RWPE1 (cell line): ENCODE results near the gene CAV2.

Source experiments
- CTCF ChIA-PET: fragments of 350-600 bp; sonication (Branson Sonifier 250); formaldehyde crosslinking; extraction: SDS; loops from one replicate; lab custom pipeline; 2021; lab: Yijun Ruan, JAX
- POLR2A ChIA-PET: fragments of 400-600 bp; formaldehyde crosslinking; extraction: SDS; loops from one replicate; lab custom pipeline; 2020; ENCODE audit warnings: antibody characterized with exemption; ENCODE audit not compliant: low non-redundant PET; lab: Yijun Ruan, JAX
- DNase-seq: peaks from one replicate; pipeline ENCODE4 v3.0.0; 2012; ENCODE audit warnings: low spot score
- H3K27ac ChIP-seq: fragments of 450-650 bp; 2 replicates; pipeline ENCODE4 v1.5.1; 2017
- TF ChIP-seq, protein P1 (sequence below): fragments of 450-650 bp; conservative IDR thresholded peaks from 2 replicates; pipeline ENCODE4 v1.5.1; 2017; ENCODE audit warnings: low read depth, mild to moderate bottlenecking

CAV2 gene

GRCh38 chr7:116535416-116535815 is 35.9 kb downstream of the CAV2 start:
- DNase-seq = no peak
- CTCF ChIA-PET = interaction anchor here (1.0 kb wide), 1 partner anchor 10 kb away, joined by 3 read pairs; no protein-coding TSS in a partner anchor
- TF ChIP-seq, protein P1, sequence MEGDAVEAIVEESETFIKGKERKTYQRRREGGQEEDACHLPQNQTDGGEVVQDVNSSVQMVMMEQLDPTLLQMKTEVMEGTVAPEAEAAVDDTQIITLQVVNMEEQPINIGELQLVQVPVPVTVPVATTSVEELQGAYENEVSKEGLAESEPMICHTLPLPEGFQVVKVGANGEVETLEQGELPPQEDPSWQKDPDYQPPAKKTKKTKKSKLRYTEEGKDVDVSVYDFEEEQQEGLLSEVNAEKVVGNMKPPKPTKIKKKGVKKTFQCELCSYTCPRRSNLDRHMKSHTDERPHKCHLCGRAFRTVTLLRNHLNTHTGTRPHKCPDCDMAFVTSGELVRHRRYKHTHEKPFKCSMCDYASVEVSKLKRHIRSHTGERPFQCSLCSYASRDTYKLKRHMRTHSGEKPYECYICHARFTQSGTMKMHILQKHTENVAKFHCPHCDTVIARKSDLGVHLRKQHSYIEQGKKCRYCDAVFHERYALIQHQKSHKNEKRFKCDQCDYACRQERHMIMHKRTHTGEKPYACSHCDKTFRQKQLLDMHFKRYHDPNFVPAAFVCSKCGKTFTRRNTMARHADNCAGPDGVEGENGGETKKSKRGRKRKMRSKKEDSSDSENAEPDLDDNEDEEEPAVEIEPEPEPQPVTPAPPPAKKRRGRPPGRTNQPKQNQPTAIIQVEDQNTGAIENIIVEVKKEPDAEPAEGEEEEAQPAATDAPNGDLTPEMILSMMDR = no peak
- POLR2A ChIA-PET = no interaction called here
- no peak overlapping the region for H3K27ac ChIP-seq

DNA sequence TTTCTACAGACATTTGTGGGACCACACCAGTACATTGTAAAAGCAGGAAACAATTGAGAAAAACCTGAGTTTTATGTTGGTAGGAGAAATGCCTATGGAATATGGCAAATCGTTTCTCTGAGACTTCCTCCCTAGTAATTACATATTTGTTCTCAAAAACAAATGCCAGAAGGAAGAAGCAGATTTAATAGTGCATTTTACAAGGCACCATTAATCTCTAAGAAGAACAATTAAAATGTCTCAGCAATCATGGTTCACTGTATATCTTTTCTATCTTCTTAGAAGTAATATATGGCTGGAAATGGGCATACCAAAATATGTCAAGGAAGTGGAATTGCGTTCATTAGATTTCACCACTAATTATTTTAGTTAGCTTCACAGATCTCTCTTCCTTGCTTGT is 38.6 kb downstream of the CAV2 start:
- ChIA-PET POLR2A (no interaction called here), CTCF (interaction anchor here (1.2 kb wide), 1 partner anchor 12 kb away, joined by 5 read pairs; no protein-coding TSS in a partner anchor)
- no peak for DNase-seq
- TF ChIP-seq, protein P1 = no peak
- no peak overlapping the region for H3K27ac ChIP-seq

GRCh38 chr7:116539879-116540278 is 40.3 kb downstream of the CAV2 start:
- peak overlapping the region; percentile 55 for H3K27ac ChIP-seq
- no peak for DNase-seq
- ChIA-PET POLR2A (no interaction called here), CTCF (no interaction called here)
- TF ChIP-seq, protein P1 = no peak

DNA sequence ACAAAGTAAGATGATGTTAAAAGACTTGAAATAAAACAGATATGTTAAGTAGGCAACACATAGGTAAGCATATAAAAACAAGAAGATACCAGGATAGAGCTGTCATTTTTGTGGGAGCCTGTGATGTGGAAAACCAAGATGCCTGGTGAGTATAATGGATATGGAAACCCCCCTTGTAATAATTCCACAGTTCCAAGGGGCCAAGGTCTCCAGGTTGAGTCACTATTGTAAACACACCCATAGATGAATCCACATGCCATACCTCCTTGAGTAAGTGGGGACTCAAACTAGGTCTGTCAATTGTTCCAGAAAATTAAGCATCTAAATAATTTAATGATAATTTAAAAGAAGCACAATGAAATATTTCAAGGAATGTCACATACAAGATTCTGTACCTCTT is 41.2 kb downstream of the CAV2 start:
- H3K27ac ChIP-seq = no peak overlapping the region
- no peak for DNase-seq
- POLR2A ChIA-PET = no interaction called here
- TF ChIP-seq, protein P1 = no peak
- CTCF ChIA-PET = no interaction called here

DNA sequence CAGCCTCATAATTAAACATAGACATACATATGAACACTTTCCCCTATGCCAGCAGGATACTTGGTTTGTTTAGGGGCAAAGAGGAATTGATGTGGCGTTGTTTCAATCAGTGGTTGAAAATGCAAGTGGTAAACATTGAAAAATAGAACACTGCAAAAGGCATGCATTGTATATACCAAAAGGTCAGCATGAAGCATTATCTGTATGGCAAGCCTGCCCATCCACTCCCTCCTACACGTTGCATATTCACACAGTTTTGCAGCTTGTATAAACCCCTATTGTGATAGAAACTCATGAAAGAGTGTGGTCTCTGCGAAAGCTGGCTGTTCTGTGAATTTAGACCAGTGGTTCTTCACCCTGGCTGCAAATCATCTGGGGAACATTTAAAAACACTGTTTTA is 42.4 kb downstream of the CAV2 start:
- TF ChIP-seq, protein P1 = no peak
- no peak for DNase-seq
- ChIA-PET POLR2A (no interaction called here), CTCF (interaction anchor here (0.6 to 1.0 kb wide), 2 partner anchors 16 to 213 kb away, joined by 3 read pairs; no protein-coding TSS in a partner anchor)
- H3K27ac ChIP-seq = no peak overlapping the region

- CTCF ChIA-PET = interaction anchor here (1.0 kb wide), 1 partner anchor 16 kb away, joined by 3 read pairs; no protein-coding TSS in a partner anchor
- H3K27ac ChIP-seq = no peak overlapping the region
- TF ChIP-seq, protein P1 = no peak
- POLR2A ChIA-PET = no interaction called here
- no peak for DNase-seq
Observed at GRCh38 chr7:116542618-116543017, 43.1 kb downstream of the CAV2 start.
